Lung (tissue), 12 donors: ENCODE data around the gene SIX6. TPM values are rescaled to one million over a fixed set of nuclear protein-coding genes. Genes with fewer than 3 reads are reported as not detected.
A peak's percentile ranks its signal among the peaks of the same experiment; 100 is the strongest.

Experiments used
- ATAC-seq: fragments of 200-7000 bp; cut with Tn5 transposase; one replicate; pipeline ENCODE4 v1.9.1; 2020; ENCODE audit warnings: moderate number of reproducible peaks; ENCODE audit not compliant: insufficient read depth, low FRiP score
- DNase-seq, 3 donors: peaks; one replicate each; pipeline ENCODE4 v3.0.0-alpha.2; 2013 to 2017
- H3K27ac ChIP-seq, 2 donors: one replicate each; pipeline ENCODE4 v1.5.1; 2013; ENCODE audit warnings: mild to moderate bottlenecking in 2 of 2, moderate library complexity in 2 of 2, control low read depth in 1 of 2, inconsistent platforms in 1 of 2, low read depth in 1 of 2, low read length in 1 of 2
- H3K27me3 ChIP-seq, 3 donors: one replicate each; pipeline ENCODE4 v1.5.1; 2013; ENCODE audit warnings: low read length in 2 of 3; ENCODE audit not compliant: control insufficient read depth in 3 of 3, insufficient read depth in 3 of 3
- H3K36me3 ChIP-seq, 4 donors: one replicate each; pipeline ENCODE4 v1.5.1; 2013; ENCODE audit warnings: low read length in 4 of 4, mild to moderate bottlenecking in 1 of 4, moderate library complexity in 1 of 4; ENCODE audit not compliant: control insufficient read depth in 4 of 4, insufficient read depth in 4 of 4
- H3K4me1 ChIP-seq, 5 donors: one replicate each; pipeline ENCODE4 v1.5.1; 2013; ENCODE audit warnings: low read length in 5 of 5, mild to moderate bottlenecking in 2 of 5, moderate library complexity in 1 of 5; ENCODE audit not compliant: control insufficient read depth in 5 of 5, insufficient read depth in 5 of 5
- H3K4me3 ChIP-seq: one replicate; pipeline ENCODE4 v1.5.1; 2013; ENCODE audit warnings: mild to moderate bottlenecking, control low read depth, moderate library complexity
- H3K9ac ChIP-seq, 2 donors: one replicate each; pipeline ENCODE4 v1.5.1; 2013; ENCODE audit warnings: low read length in 2 of 2, control low read depth in 1 of 2; ENCODE audit not compliant: insufficient read depth in 1 of 2
- H3K9me3 ChIP-seq, 4 donors: one replicate each; pipeline ENCODE4 v1.5.1; 2013; ENCODE audit warnings: low read length in 3 of 4, mild to moderate bottlenecking in 1 of 4, moderate library complexity in 1 of 4; ENCODE audit not compliant: control insufficient read depth in 4 of 4, insufficient read depth in 3 of 4
- CTCF ChIP-seq: IDR thresholded peaks from 2 replicates; pipeline ENCODE4 v1.5.1; 2012; ENCODE audit warnings: mild to moderate bottlenecking; ENCODE audit errors: control extremely low read depth, extremely low read depth
- WGBS, 2 donors: extraction: QIAGEN DNeasy Blood & Tissue Kit; methylation state at CpG; one replicate each; pipeline ENCODE4 v1.1.7; 2013; 5-methylcytosine and 5-hydroxymethylcytosine counted together
- polyA plus RNA-seq, 2 donors: library from polyadenylated mRNA; stranded (reverse); fragments of 200-250 nt; gene quantifications; one replicate each; pipeline ENCODE4 v1.2.1, GENCODE V29; 2013
- total RNA-seq, 2 donors: library from RNA; depleted of rRNA in 1 of 2; stranded (reverse); fragments of >200 nt in 1 of 2; gene quantifications; one replicate each; pipeline ENCODE4 v1.2.1, GENCODE V29; 2014 to 2021
- donor health status: control.
- donor health status: control.
- donor health status: Bipolar disorder and iron deficiency.
- donor health status: healthy.
- donor health status: DM: yes; HTN: yes; CAD: no.

Gene SIX6
- total and polyA plus RNA-seq, 4 donors, result not detected

- no peak overlapping the region for H3K9ac ChIP-seq
- H3K36me3 ChIP-seq, result no peaks in the 10 kb centered on the region
- H3K4me3 ChIP-seq, result no peak overlapping the region
- H3K27me3 ChIP-seq, result no peaks in the 10 kb centered on the region
- H3K4me1 ChIP-seq, result no peaks in the 10 kb centered on the region
- H3K9me3 ChIP-seq, result peaks cover 0 to 7% (median under 1%) of the 10 kb centered on the region in 4 donors
- DNase-seq (no peak), ATAC-seq (no peak)
- no peak for TF ChIP-seq CTCF
- H3K27ac ChIP-seq, result no peak overlapping the region
Measured at GRCh38 chr14:60537663-60538062, 28.7 kb downstream of the SIX6 start.

- no peak overlapping the region for H3K4me3 ChIP-seq
Measured at GRCh38 chr14:60544659-60545058, 35.7 kb downstream of the SIX6 start.

GRCh38 chr14:60553808-60554207 is 44.9 kb downstream of the SIX6 start:
- DNase-seq, result peak; percentile 22 to 81 (median 78)
- no peak for TF ChIP-seq CTCF
- H3K27me3 ChIP-seq, result no peaks in the 10 kb centered on the region
- peaks cover 0 to 4% (median 0%) of the 10 kb centered on the region in 5 donors for H3K4me1 ChIP-seq
- H3K9ac ChIP-seq, result no peak overlapping the region
- H3K36me3 ChIP-seq, result no peaks in the 10 kb centered on the region
- H3K27ac ChIP-seq, result no peak overlapping the region
- peaks cover 0 to 2% (median 0%) of the 10 kb centered on the region in 4 donors for H3K9me3 ChIP-seq
- no peak for ATAC-seq
- 63 to 70% methylated on average over 1 of the region's 1 CpG for WGBS, 2 donors
- no peak overlapping the region for H3K4me3 ChIP-seq

More at GRCh38 chr14:60544659-60545058, 35.7 kb downstream of the SIX6 start:
- no peaks in the 10 kb centered on the region for H3K27me3 ChIP-seq
- H3K27ac ChIP-seq, result no peak overlapping the region
- H3K36me3 ChIP-seq, result no peaks in the 10 kb centered on the region
- no peaks in the 10 kb centered on the region for H3K4me1 ChIP-seq
- peaks cover 0 to 18% (median 1%) of the 10 kb centered on the region in 4 donors for H3K9me3 ChIP-seq
- WGBS, 2 donors, result 77 to 81% methylated on average over 2 of the region's 2 CpGs
- ATAC-seq, result no peak
- H3K9ac ChIP-seq, result no peak overlapping the region
- no peak for DNase-seq
- TF ChIP-seq CTCF, result no peak
